ENCODE measurements around the gene LHFPL3. TPM values are rescaled to one million over a fixed set of nuclear protein-coding genes. Genes with fewer than 3 reads are reported as not detected.

LHFPL3 gene
- total and polyA plus RNA-seq, 9 of the 15 experiments (the other 6 are each of a cell fraction or from before 2014, with no cell fraction given), result 0.21 to 0.52 TPM; not detected in 7

- no peak for TF ChIP-seq PRDM10 (IDR thresholded peaks at IDR 0.05; ENCODE audit: partially characterized antibody)
- TF ChIP-seq PHF20 (IDR thresholded peaks at IDR 0.05; ENCODE audit: partially characterized antibody), result no peak
- TF ChIP-seq ZFP91 (CRISPR knock-in tag; IDR thresholded peaks at IDR 0.05), result no peak
- no peak for TF ChIP-seq ZKSCAN1 (IDR thresholded peaks at IDR 0.05; ENCODE audit: low read depth, low read length)
- no peak for TF ChIP-seq CCAR2 (IDR thresholded peaks at IDR 0.05; ENCODE audit: low read depth, low read length)
- no peak for TF ChIP-seq ZNF324 (CRISPR knock-in tag; IDR thresholded peaks at IDR 0.05)
- TF ChIP-seq MCM5 (IDR thresholded peaks at IDR 0.05; ENCODE audit: low read depth), result no peak
- no peak for TF ChIP-seq ZBTB33 (CRISPR knock-in tag; IDR thresholded peaks at IDR 0.05)
- no peak for TF ChIP-seq ZNF785 (CRISPR knock-in tag; IDR thresholded peaks at IDR 0.05)
Observed at GRCh38 chr7:104642560-104642959, 314.2 kb downstream of the LHFPL3 start (continued).

Data from K562 (cell line).